ENCODE results near the gene PYROXD2. TPM values are rescaled to one million over a fixed set of nuclear protein-coding genes. Genes with fewer than 3 reads are reported as not detected.
"Not testable (repeated sequence)": the region's sequence is repeated elsewhere in the genome, so short reads cannot be mapped to it uniquely, and the experiment has no call there.

The PYROXD2 gene
- total RNA-seq, 2 experiments from 2014 or later = 2.8 to 3.9 TPM

GRCh38 chr10:98361131-98362025, 53.6 kb downstream of the PYROXD2 start:
- no peaks in the 10 kb centered on the region for H3K9me3 Mint-ChIP-seq
- no peaks in the 10 kb centered on the region for H3K36me3 Mint-ChIP-seq
- H3K27ac Mint-ChIP-seq = no peak overlapping the region
- peaks cover 4% of the 10 kb centered on the region for H3K27me3 Mint-ChIP-seq
- DNase-seq = peak; percentile 39
- peaks cover 6% of the 10 kb centered on the region for H3K4me1 Mint-ChIP-seq
- H3K4me3 Mint-ChIP-seq = no peak overlapping the region

GRCh38 chr10:98357194-98357822, 57.7 kb downstream of the PYROXD2 start:
- no peaks in the 10 kb centered on the region for H3K36me3 Mint-ChIP-seq
- H3K4me1 Mint-ChIP-seq = peaks cover 6% of the 10 kb centered on the region
- H3K9me3 Mint-ChIP-seq = no peaks in the 10 kb centered on the region
- DNase-seq = no peak
- H3K4me3 Mint-ChIP-seq = no peak overlapping the region
- peaks cover 23% of the 10 kb centered on the region for H3K27me3 Mint-ChIP-seq
- H3K27ac Mint-ChIP-seq = no peak overlapping the region

- peaks cover 47% of the 10 kb centered on the region for H3K27me3 Mint-ChIP-seq
- H3K4me3 Mint-ChIP-seq = no peak overlapping the region
- no peak for DNase-seq
- H3K4me1 Mint-ChIP-seq = peaks cover 2% of the 10 kb centered on the region
- H3K36me3 Mint-ChIP-seq = no peaks in the 10 kb centered on the region
- no peak overlapping the region for H3K27ac Mint-ChIP-seq
- H3K9me3 Mint-ChIP-seq = no peaks in the 10 kb centered on the region
These were observed 60.5 kb downstream of the PYROXD2 start for GRCh38 chr10:98354491-98354890.

DNA sequence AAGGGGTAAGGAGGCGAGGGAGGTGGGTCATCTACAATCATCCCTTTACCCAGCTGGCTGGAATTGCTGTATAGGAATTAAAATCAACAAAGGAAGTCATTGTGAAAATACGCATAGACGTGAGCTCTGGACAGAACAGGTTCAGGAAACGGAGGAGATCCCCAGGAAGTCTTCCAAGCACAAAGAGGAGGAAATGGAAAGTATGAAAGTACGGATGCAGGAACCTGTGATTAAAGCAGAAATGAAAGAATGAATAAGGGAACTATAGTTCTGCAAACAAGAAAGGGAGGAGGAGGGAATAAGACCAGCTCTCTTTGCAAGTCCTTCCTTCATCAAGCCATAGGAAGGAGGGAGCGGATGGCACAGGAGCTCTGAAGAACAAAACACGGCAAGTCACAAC, 61.8 kb downstream of the PYROXD2 start:
- Mint-ChIP-seq H3K4me1 (peaks cover 4% of the 10 kb centered on the region), H3K4me3 (no peak overlapping the region), H3K9me3 (no peaks in the 10 kb centered on the region), H3K27ac (no peak overlapping the region), H3K36me3 (no peaks in the 10 kb centered on the region), H3K27me3 (peaks cover 55% of the 10 kb centered on the region)
- DNase-seq = no peak

DNA sequence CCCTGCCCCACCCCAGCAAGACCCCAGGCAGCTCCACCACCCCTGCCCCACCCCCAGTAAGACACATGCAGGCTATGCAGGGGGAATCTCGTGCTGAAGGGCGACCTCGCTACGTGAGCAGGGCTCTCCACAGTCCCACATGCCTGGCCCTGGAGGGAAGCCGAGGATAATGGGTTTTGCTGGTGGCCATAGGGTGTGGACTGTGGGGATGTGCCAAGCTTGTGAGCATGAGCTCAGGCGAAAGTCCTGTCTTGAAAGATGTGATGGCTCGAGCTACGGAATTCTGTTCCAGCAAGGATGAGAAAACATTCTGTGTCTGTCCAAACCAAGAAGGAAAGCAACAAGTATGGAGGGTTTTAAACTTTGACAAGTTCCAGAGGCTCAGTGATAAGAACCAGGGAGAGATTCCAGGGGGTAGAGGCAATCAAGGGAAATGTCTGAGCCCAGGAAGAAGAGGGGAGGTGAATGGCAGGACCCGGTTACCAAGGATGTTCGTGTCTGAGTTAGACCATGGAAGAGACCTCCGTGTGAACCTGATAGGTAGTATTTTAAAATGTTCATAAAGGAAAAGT, 63.1 kb downstream of the PYROXD2 start:
- peaks cover 53% of the 10 kb centered on the region for H3K27me3 Mint-ChIP-seq
- DNase-seq = no peak
- H3K27ac Mint-ChIP-seq = no peak overlapping the region
- H3K4me1 Mint-ChIP-seq = peaks cover 4% of the 10 kb centered on the region
- no peaks in the 10 kb centered on the region for H3K36me3 Mint-ChIP-seq
- H3K9me3 Mint-ChIP-seq = peaks cover 5% of the 10 kb centered on the region
- no peak overlapping the region for H3K4me3 Mint-ChIP-seq

GRCh38 chr10:98349508-98349922, 65.5 kb downstream of the PYROXD2 start:
- no peaks in the 10 kb centered on the region for H3K36me3 Mint-ChIP-seq
- no peak overlapping the region for H3K27ac Mint-ChIP-seq
- peaks cover 48% of the 10 kb centered on the region for H3K27me3 Mint-ChIP-seq
- DNase-seq = no peak
- peaks cover 4% of the 10 kb centered on the region for H3K4me1 Mint-ChIP-seq
- H3K4me3 Mint-ChIP-seq = no peak overlapping the region
- H3K9me3 Mint-ChIP-seq = peaks cover 12% of the 10 kb centered on the region

GRCh38 chr10:98346847-98347246, 68.1 kb downstream of the PYROXD2 start:
- no peak for DNase-seq
- H3K36me3 Mint-ChIP-seq = no peaks in the 10 kb centered on the region
- H3K27me3 Mint-ChIP-seq = peaks cover 47% of the 10 kb centered on the region
- no peak overlapping the region for H3K4me3 Mint-ChIP-seq
- H3K27ac Mint-ChIP-seq = no peak overlapping the region
- peaks cover 4% of the 10 kb centered on the region for H3K4me1 Mint-ChIP-seq
- peaks cover 12% of the 10 kb centered on the region for H3K9me3 Mint-ChIP-seq

- peaks cover 12% of the 10 kb centered on the region for H3K9me3 Mint-ChIP-seq
- no peak for DNase-seq
- peaks cover 43% of the 10 kb centered on the region for H3K27me3 Mint-ChIP-seq
- H3K4me1 Mint-ChIP-seq = peaks cover 3% of the 10 kb centered on the region
- H3K36me3 Mint-ChIP-seq = no peaks in the 10 kb centered on the region
- no peak overlapping the region for H3K4me3 Mint-ChIP-seq
- no peak overlapping the region for H3K27ac Mint-ChIP-seq
These were observed 70.4 kb downstream of the PYROXD2 start for GRCh38 chr10:98344589-98345038.

- H3K9me3 Mint-ChIP-seq, DNase-seq, H3K36me3 Mint-ChIP-seq, H3K27ac Mint-ChIP-seq, H3K4me1 Mint-ChIP-seq, H3K4me3 Mint-ChIP-seq: not testable (repeated sequence)
- H3K27me3 Mint-ChIP-seq = peaks cover 44% of the 10 kb centered on the region
These were observed 73.3 kb downstream of the PYROXD2 start for GRCh38 chr10:98341701-98342100.

GRCh38 chr10:98340940-98341310, 74.1 kb downstream of the PYROXD2 start:
- DNase-seq = no peak
- Mint-ChIP-seq H3K27me3 (peaks cover 44% of the 10 kb centered on the region), H3K27ac (no peak overlapping the region), H3K4me3 (no peak overlapping the region), H3K9me3 (no peaks in the 10 kb centered on the region), H3K4me1 (no peaks in the 10 kb centered on the region), H3K36me3 (no peaks in the 10 kb centered on the region)

- H3K4me1 Mint-ChIP-seq = no peaks in the 10 kb centered on the region
- peaks cover 44% of the 10 kb centered on the region for H3K27me3 Mint-ChIP-seq
- no peak overlapping the region for H3K27ac Mint-ChIP-seq
- H3K36me3 Mint-ChIP-seq = no peaks in the 10 kb centered on the region
- no peaks in the 10 kb centered on the region for H3K9me3 Mint-ChIP-seq
- H3K4me3 Mint-ChIP-seq = no peak overlapping the region
- DNase-seq = no peak
These were observed 74.6 kb downstream of the PYROXD2 start for GRCh38 chr10:98340261-98340939.

GRCh38 chr10:98339799-98340198, 75.2 kb downstream of the PYROXD2 start:
- no peaks in the 10 kb centered on the region for H3K4me1 Mint-ChIP-seq
- H3K27ac Mint-ChIP-seq = no peak overlapping the region
- no peaks in the 10 kb centered on the region for H3K36me3 Mint-ChIP-seq
- no peak overlapping the region for H3K4me3 Mint-ChIP-seq
- H3K27me3 Mint-ChIP-seq = peaks cover 44% of the 10 kb centered on the region
- DNase-seq = no peak
- H3K9me3 Mint-ChIP-seq = no peaks in the 10 kb centered on the region

DNA sequence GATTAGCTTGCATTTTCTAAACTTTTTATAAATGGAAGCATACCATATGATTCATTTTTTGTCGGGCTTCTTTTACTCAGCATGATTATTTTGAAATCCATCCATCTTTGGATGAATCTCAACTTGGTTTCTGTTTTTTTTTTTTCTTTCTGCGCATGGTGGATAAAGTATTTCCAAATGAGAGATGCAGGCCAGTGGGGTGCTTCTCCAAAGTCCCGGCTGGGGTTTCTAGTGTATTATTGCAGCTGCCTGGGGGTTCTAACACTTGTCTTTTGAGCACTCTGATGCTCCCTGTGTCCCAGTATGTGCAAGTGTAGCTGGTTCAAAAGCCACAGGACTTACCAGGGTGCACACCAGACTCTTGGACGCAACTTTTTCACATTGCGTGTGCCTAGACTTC, 76.1 kb downstream of the PYROXD2 start:
- peaks cover 44% of the 10 kb centered on the region for H3K27me3 Mint-ChIP-seq
- no peaks in the 10 kb centered on the region for H3K4me1 Mint-ChIP-seq
- DNase-seq = no peak
- H3K4me3 Mint-ChIP-seq = no peak overlapping the region
- no peak overlapping the region for H3K27ac Mint-ChIP-seq
- no peaks in the 10 kb centered on the region for H3K9me3 Mint-ChIP-seq
- H3K36me3 Mint-ChIP-seq = no peaks in the 10 kb centered on the region

GRCh38 chr10:98338318-98338717, 76.7 kb downstream of the PYROXD2 start:
- Mint-ChIP-seq H3K4me3 (no peak overlapping the region), H3K27ac (no peak overlapping the region), H3K9me3 (no peaks in the 10 kb centered on the region), H3K4me1 (no peaks in the 10 kb centered on the region), H3K36me3 (no peaks in the 10 kb centered on the region), H3K27me3 (peaks cover 38% of the 10 kb centered on the region)
- DNase-seq = no peak

DNA sequence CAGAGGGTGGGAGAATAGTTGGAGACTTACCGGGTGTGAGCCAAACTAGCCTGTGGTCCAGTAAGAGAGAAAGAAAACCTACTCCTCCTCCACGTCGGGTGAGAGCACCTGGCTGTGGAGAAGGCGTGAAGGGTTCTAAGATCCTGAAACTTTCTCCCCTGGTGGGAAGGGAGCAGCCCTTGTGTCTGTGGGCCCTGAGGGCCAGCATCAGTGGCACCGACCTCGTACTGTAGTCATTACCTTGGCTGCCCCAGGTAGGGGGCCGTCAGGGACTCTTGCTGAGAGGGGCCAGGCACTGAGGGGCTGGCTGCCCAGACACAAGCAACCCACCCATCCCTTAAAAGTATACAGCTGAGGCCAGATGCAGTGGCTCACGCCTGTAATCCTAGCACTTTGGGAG, 77.5 kb downstream of the PYROXD2 start:
- Mint-ChIP-seq H3K4me3 (no peak overlapping the region), H3K4me1 (no peaks in the 10 kb centered on the region), H3K36me3 (no peaks in the 10 kb centered on the region), H3K27me3 (peaks cover 30% of the 10 kb centered on the region), H3K27ac (no peak overlapping the region), H3K9me3 (no peaks in the 10 kb centered on the region)
- no peak for DNase-seq

Data from activated naive CD8-positive, alpha-beta T cell treated with anti-CD3 and anti-CD28 coated beads for 36 hours (primary cell).